RKO (cell line): ENCODE data around the gene CDC27.
A peak's percentile ranks its signal among the peaks of the same experiment; 100 is the strongest.

Experiments
- DNase-seq: peaks from one replicate; pipeline ENCODE4 v3.0.0-alpha.2; 2016; ENCODE audit warnings: low spot score

Gene CDC27

DNA sequence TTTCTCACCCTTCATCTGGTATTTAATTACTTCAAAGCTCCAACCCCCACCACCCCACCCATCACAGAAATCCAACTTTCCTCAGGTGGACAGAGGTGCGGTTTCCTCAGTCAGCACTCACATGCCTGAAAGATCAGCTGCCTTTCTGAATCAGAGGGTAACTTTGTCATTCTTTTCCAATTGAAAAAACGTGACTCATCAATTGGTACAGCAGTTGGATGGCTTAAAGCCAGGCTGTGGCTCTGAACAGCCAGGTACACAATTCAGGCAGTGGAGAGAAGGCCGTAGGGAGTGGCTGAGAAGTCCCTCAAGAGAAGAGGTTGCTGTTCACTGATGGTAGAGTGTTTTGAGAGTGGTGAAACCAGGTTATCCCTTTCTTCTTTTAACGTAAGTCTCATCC lies 118.8 kb downstream of the CDC27 start:
- peak; percentile 40 for DNase-seq
